GM19043 (cell line): Measurements from ENCODE around the gene FBXO42.

Experiments used
- ATAC-seq: cut with Tn5 transposase; IDR thresholded peaks from one replicate; pipeline ENCODE4 v1.9.1; 2021; ENCODE audit warnings: low read depth; ENCODE audit not compliant: unreplicated experiment

FBXO42 gene

GRCh38 chr1:16207318-16208269 is 144.7 kb downstream of the FBXO42 start:
- ATAC-seq, result no peak

GRCh38 chr1:16206547-16207317 is 145.5 kb downstream of the FBXO42 start:
- peak; percentile 75 for ATAC-seq

GRCh38 chr1:16205891-16206546 is 146.3 kb downstream of the FBXO42 start:
- ATAC-seq, result no peak

- no peak for ATAC-seq
These were observed 147.0 kb downstream of the FBXO42 start for GRCh38 chr1:16205334-16205671.

- ATAC-seq, result no peak
These were observed 147.5 kb downstream of the FBXO42 start for GRCh38 chr1:16204634-16205333.

- no peak for ATAC-seq
These were observed 148.1 kb downstream of the FBXO42 start for GRCh38 chr1:16204216-16204615.

GRCh38 chr1:16203550-16203949 is 148.7 kb downstream of the FBXO42 start:
- ATAC-seq, result no peak

- ATAC-seq, result no peak
These were observed 149.7 kb downstream of the FBXO42 start for GRCh38 chr1:16202281-16203210.

GRCh38 chr1:16199700-16200099 is 152.6 kb downstream of the FBXO42 start:
- no peak for ATAC-seq

GRCh38 chr1:16199157-16199501 is 153.2 kb downstream of the FBXO42 start:
- ATAC-seq, result no peak

- ATAC-seq, result no peak
These were observed 153.7 kb downstream of the FBXO42 start for GRCh38 chr1:16198444-16199156.

- no peak for ATAC-seq
These were observed 155.4 kb downstream of the FBXO42 start for GRCh38 chr1:16196874-16197273.
